Lower lobe of right lung (tissue), 2 donors: ENCODE measurements around the gene ZNF784. TPM values are rescaled to one million over a fixed set of nuclear protein-coding genes. Genes with fewer than 3 reads are reported as not detected.
A peak's percentile ranks its signal among the peaks of the same experiment; 100 is the strongest.
"Not testable (repeated sequence)": the region's sequence is repeated elsewhere in the genome, so short reads cannot be mapped to it uniquely, and the experiment has no call there.

ENCODE experiments used
- ATAC-seq, 2 donors: fragments of 200-7000 bp; cut with Tn5 transposase; one replicate each; pipeline ENCODE4 v1.9.1; 2020 to 2022; ENCODE audit warnings: mild to moderate bottlenecking in 2 of 2, moderate library complexity in 2 of 2
- DNase-seq: peaks from one replicate; pipeline ENCODE4 v3.0.0-alpha.2; 2020
- H3K27ac ChIP-seq: fragments of 200-600 bp; one replicate; pipeline ENCODE4 v1.8.0; 2022
- H3K27me3 ChIP-seq: fragments of 200-600 bp; one replicate; pipeline ENCODE4 v1.8.0; 2022; ENCODE audit warnings: low read depth
- H3K36me3 ChIP-seq: fragments of 200-600 bp; one replicate; pipeline ENCODE4 v1.8.0; 2022; ENCODE audit warnings: mild to moderate bottlenecking
- H3K4me1 ChIP-seq: fragments of 200-600 bp; one replicate; pipeline ENCODE4 v1.8.0; 2022
- H3K4me3 ChIP-seq: fragments of 200-600 bp; one replicate; pipeline ENCODE4 v1.8.0; 2022; ENCODE audit warnings: mild to moderate bottlenecking
- H3K9me3 ChIP-seq: fragments of 200-600 bp; one replicate; pipeline ENCODE4 v1.8.0; 2022
- intact Hi-C: fragments of 100-400 bp; cut with DNase I; formaldehyde crosslinking; loops from one replicate; pipeline ENCODE4 v1.11.0; 2022
- total RNA-seq: library from RNA; stranded (reverse); fragmentation: NEBNext Ultra II Directional; extraction: Animal tissue kit (Norgen Biotek cat#: 25700); gene quantifications from one replicate; pipeline ENCODE4 v1.2.1, GENCODE V29; 2021
- TF ChIP-seq, protein P1 (sequence below): fragments of 200-600 bp; IDR thresholded peaks from one replicate; pipeline ENCODE4 v1.8.0; 2022; ENCODE audit warnings: antibody characterized with exemption, mild to moderate bottlenecking
- donor health status: DM: no; HTN: yes; CAD: no; lungs with severe emphysema.

ZNF784 gene
- total RNA-seq, 1 donor from 2014 or later, result 7.1 TPM

DNA sequence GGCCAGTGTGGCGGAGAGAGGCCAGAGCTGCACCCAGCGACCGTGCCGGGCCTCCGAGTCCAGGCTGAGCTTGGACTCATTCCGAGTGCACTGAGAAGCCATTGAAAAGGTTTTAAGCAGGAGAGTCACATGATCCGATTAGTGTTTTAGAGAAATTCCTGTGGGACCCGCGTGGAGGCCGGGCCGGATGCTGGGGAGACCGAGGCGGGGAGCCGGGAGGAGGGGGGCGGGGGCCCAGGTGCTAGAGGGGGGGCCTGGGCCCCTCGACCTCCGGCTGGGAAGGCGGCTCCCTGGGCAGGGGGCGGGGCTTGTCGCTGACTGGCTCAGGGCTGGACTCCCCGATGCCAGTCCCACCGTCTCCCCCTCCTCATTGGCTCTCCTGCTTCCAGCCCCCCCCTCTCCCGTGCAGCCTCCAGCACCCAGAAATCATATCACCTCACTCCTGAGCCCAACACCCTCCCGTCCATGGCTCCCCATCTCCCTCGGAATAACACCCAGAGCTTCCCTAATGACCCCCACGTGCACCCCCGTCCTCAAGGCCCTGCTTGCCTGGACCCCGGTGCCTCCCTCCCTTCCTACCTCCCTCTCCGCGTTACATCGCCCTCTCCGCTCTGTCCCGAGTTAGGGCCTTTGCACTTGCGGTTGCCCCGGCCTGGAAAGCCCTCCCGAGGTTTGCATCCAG lies 38.6 kb downstream of the ZNF784 start:
- Histone ChIP-seq H3K27me3 (no peaks in the 10 kb centered on the region), H3K27ac (peak overlapping the region; percentile 68), H3K4me1 (peaks cover 46% of the 10 kb centered on the region), H3K36me3 (no peaks in the 10 kb centered on the region), H3K4me3 (peak overlapping the region; percentile 36), H3K9me3 (no peaks in the 10 kb centered on the region)
- TF ChIP-seq, protein P1, sequence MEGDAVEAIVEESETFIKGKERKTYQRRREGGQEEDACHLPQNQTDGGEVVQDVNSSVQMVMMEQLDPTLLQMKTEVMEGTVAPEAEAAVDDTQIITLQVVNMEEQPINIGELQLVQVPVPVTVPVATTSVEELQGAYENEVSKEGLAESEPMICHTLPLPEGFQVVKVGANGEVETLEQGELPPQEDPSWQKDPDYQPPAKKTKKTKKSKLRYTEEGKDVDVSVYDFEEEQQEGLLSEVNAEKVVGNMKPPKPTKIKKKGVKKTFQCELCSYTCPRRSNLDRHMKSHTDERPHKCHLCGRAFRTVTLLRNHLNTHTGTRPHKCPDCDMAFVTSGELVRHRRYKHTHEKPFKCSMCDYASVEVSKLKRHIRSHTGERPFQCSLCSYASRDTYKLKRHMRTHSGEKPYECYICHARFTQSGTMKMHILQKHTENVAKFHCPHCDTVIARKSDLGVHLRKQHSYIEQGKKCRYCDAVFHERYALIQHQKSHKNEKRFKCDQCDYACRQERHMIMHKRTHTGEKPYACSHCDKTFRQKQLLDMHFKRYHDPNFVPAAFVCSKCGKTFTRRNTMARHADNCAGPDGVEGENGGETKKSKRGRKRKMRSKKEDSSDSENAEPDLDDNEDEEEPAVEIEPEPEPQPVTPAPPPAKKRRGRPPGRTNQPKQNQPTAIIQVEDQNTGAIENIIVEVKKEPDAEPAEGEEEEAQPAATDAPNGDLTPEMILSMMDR, result no peak
- DNase-seq (peak; percentile 89), ATAC-seq (peak; percentile 72 to 82)
- intact Hi-C loops, result no loop called here

DNA sequence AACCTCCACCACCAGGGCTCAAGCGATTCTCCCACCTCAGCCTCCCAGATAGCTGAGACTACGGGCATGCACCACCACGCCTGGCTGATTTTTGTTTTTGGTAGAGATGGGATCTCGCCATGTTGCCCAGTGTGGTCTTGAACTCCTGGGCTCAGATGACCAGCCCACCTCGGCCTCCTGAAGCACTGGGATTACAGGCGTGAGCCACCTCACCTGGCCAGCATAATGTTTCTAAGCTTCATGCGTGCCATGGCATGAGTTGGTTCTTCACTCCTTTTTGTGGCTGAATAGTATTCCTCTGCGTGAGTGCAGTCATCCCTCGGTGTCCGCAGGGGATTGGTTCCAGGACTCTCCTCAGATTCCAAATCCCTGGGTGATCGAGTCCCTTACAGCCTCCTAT lies 39.5 kb downstream of the ZNF784 start:
- H3K27me3 ChIP-seq, result no peaks in the 10 kb centered on the region
- no peak overlapping the region for H3K27ac ChIP-seq
- H3K4me1 ChIP-seq, result peaks cover 46% of the 10 kb centered on the region
- H3K4me3 ChIP-seq, result no peak overlapping the region
- TF ChIP-seq, protein P1, result no peak
- intact Hi-C loops, result no loop called here
- H3K9me3 ChIP-seq, result no peaks in the 10 kb centered on the region
- DNase-seq (no peak), ATAC-seq (no peak)
- no peaks in the 10 kb centered on the region for H3K36me3 ChIP-seq

DNA sequence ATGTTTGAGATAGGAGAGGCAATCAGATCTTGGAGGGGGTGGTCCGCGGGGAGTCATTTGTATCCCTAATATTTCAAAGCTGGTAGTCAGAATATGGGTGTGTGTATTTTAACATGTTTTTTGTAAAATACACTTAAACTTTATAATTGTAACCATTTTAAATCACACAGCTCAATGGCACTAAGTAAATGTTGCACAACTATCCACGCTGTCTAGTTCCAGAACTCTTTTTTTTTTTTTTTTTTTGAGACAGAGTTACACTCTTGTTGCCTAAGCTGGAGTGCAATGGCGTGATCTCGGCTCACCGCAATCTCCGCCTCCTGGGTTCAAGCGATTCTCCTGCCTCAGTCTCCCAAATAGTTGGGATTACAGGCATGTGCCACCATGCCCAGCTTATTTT lies 40.5 kb downstream of the ZNF784 start:
- intact Hi-C loops, ATAC-seq, DNase-seq, H3K9me3 ChIP-seq, H3K4me3 ChIP-seq, H3K27me3 ChIP-seq, H3K36me3 ChIP-seq: not testable (repeated sequence)
- H3K27ac ChIP-seq, result peak overlapping the region; percentile 24
- H3K4me1 ChIP-seq, result peaks cover 46% of the 10 kb centered on the region

DNA sequence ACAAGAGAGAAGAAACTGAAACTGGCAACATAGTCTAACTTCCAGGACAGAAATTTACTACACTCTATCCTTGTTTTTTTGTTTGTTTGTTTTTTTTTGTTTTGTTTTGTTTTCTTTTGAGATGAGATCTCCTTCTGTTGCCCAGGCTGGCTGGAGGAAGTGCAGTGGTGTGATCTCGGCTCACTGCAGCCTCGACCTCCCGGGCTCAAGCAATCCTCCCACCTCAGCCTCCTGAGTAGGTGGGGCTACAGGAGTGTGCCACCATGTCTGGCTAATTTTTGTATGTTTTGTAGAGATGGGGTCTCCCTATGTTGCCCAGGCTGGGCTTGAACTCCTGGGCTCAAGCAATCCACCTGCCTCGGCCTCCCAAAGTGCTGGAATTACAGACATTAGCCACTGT lies 42.1 kb downstream of the ZNF784 start:
- Histone ChIP-seq H3K4me1 (peaks cover 38% of the 10 kb centered on the region), H3K4me3 (peak overlapping the region; percentile 89), H3K27ac (peak overlapping the region; percentile 91), H3K36me3 (peaks cover 15% of the 10 kb centered on the region)
- H3K27me3 ChIP-seq, ATAC-seq, H3K9me3 ChIP-seq, intact Hi-C loops, DNase-seq: not testable (repeated sequence)

DNA sequence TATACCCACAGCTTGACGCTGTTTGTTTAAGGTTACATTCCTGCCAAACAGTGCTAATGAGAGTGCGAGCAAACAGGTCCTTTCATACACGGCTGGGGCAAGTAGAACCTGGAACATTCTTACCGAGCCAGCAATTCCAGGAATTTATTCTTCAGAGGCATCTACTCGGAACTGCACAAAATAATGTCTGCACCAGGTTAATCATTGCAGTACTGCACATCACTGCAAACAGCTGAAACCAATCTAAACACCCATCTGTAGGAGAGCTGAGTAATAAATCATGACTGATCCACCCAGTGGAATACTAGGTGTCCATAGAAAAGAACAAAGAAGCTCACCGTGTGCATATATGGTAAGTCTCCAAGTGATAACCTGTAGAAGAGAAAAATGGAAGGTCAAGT lies 42.5 kb downstream of the ZNF784 start:
- peak; percentile 37 to 38 for ATAC-seq
- Histone ChIP-seq H3K4me3 (peak overlapping the region; percentile 89), H3K36me3 (peaks cover 20% of the 10 kb centered on the region), H3K4me1 (peaks cover 34% of the 10 kb centered on the region), H3K27ac (peak overlapping the region; percentile 91), H3K27me3 (no peaks in the 10 kb centered on the region), H3K9me3 (no peaks in the 10 kb centered on the region)
- DNase-seq, result no peak
- TF ChIP-seq, protein P1, result no peak
- intact Hi-C loops, result no loop called here

DNA sequence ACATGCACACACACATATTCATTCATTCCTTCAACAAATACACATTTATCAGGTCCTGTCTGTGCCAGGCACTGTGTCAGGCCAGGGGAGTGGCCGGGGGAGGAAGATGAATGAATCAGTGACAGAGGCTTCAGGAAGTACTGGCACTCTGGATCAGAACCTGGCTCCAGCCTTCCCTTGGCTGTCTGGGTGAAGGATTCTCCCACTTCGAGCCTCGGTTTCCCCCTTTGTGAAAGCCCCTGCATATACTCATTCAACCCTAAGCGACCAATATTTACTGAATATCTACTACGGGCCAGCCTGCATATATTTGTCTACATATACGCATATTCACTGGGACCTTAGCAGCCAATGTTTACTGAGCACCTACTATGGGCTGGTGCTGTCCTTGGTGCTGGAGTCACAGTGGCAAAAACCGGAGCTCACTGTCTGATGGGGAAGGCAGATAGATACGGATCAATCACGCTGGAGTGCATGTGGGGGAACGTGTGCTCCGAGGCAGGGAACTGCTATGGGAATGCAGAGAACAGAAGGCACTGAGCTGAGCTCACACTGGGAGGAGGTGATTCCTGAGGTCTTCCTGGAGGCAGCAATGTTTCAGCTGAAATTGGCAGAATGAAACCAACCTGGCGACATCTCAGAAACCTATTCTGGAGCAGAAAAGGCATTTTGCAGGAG lies 43.1 kb downstream of the ZNF784 start:
- Histone ChIP-seq H3K27me3 (no peaks in the 10 kb centered on the region), H3K4me1 (peaks cover 28% of the 10 kb centered on the region), H3K4me3 (peak overlapping the region; percentile 89), H3K9me3 (no peaks in the 10 kb centered on the region), H3K27ac (peak overlapping the region; percentile 91), H3K36me3 (peaks cover 21% of the 10 kb centered on the region)
- DNase-seq, result no peak
- intact Hi-C loops, result no loop called here
- TF ChIP-seq, protein P1, result no peak
- ATAC-seq, result peak; percentile 1 to 3
